Osteocyte (in vitro differentiated cells): ENCODE results near the gene CLTCL1. TPM values are rescaled to one million over a fixed set of nuclear protein-coding genes. Genes with fewer than 3 reads are reported as not detected.
A peak's percentile ranks its signal among the peaks of the same experiment; 100 is the strongest.

Experiments used
- DNase-seq: peaks from one replicate; pipeline ENCODE4 v3.0.0; 2021; ENCODE audit warnings: mixed read lengths; ENCODE audit not compliant: unreplicated experiment; ENCODE audit errors: extremely low spot score
- H3K27ac Mint-ChIP-seq: one replicate; pipeline ENCODE4 v1.8.0; 2021; ENCODE audit warnings: mild to moderate bottlenecking, mixed read lengths; ENCODE audit not compliant: unreplicated experiment
- H3K27me3 Mint-ChIP-seq: one replicate; pipeline ENCODE4 v1.8.0; 2021; ENCODE audit warnings: mixed read lengths; ENCODE audit not compliant: unreplicated experiment
- H3K36me3 Mint-ChIP-seq: one replicate; pipeline ENCODE4 v1.8.0; 2021; ENCODE audit warnings: mixed read lengths; ENCODE audit not compliant: unreplicated experiment
- H3K4me1 Mint-ChIP-seq: one replicate; pipeline ENCODE4 v1.8.0; 2021; ENCODE audit warnings: mixed read lengths; ENCODE audit not compliant: unreplicated experiment
- H3K4me3 Mint-ChIP-seq: one replicate; pipeline ENCODE4 v1.8.0; 2021; ENCODE audit warnings: mild to moderate bottlenecking, moderate library complexity, mixed read lengths; ENCODE audit not compliant: unreplicated experiment
- H3K9me3 Mint-ChIP-seq: one replicate; pipeline ENCODE4 v1.8.0; 2021; ENCODE audit warnings: mixed read lengths; ENCODE audit not compliant: unreplicated experiment
- CTCF ChIP-seq: fragments of 200-600 bp; sonication (generic); IDR thresholded peaks from 2 replicates; pipeline ENCODE4 v1.5.0; 2021; ENCODE audit warnings: antibody characterized with exemption, mild to moderate bottlenecking, moderate library complexity
- long read RNA-seq: library from polyadenylated mRNA; unstranded; transcript quantifications from one replicate; pipeline ENCODE4 v2.0.0, GENCODE V29; 2021
- total RNA-seq: library from RNA; stranded (reverse); gene quantifications from 2 replicates; pipeline ENCODE4 v1.2.1, GENCODE V29; 2021

CLTCL1 gene
- 7.9 and 10.1 TPM in 2 replicates for total RNA-seq
- long read RNA-seq, full-length matches to known transcripts, result 1 of 12 reads
- long read RNA-seq, partial matches to known transcripts, result 6 of 12 reads
- long read RNA-seq, other reads (novel, unspliced or antisense), result 5 of 12 reads

GRCh38 chr22:19291580-19292457 is at the start of gene CLTCL1:
TSS of gene CLTCL1 (minus strand) at chr22:19291719. CDS start at chr22:19291641, 78 bp downstream.
- Mint-ChIP-seq H3K27ac (peak within 1 kb of the TSS; percentile 87), H3K9me3 (no peaks in the 10 kb centered on the region), H3K27me3 (no peaks in the 10 kb centered on the region), H3K4me1 (peaks cover 43% of the 10 kb centered on the region), H3K4me3 (peak within 1 kb of the TSS; percentile 90), H3K36me3 (no peaks in the 10 kb centered on the region)
- no peak for TF ChIP-seq CTCF
- DNase-seq, result peak; percentile 95

GRCh38 chr22:19337137-19337536 is 45.6 kb upstream of the CLTCL1 start:
- peaks cover 85% of the 10 kb centered on the region for H3K36me3 Mint-ChIP-seq
- no peaks in the 10 kb centered on the region for H3K27me3 Mint-ChIP-seq
- H3K4me1 Mint-ChIP-seq, result no peaks in the 10 kb centered on the region
- TF ChIP-seq CTCF, result no peak
- peaks cover 49% of the 10 kb centered on the region for H3K9me3 Mint-ChIP-seq
- DNase-seq, result no peak
- H3K27ac Mint-ChIP-seq, result no peak overlapping the region
- H3K4me3 Mint-ChIP-seq, result no peak overlapping the region

- H3K9me3 Mint-ChIP-seq, result peaks cover 49% of the 10 kb centered on the region
- no peak overlapping the region for H3K4me3 Mint-ChIP-seq
- no peak for TF ChIP-seq CTCF
- no peak for DNase-seq
- peaks cover 85% of the 10 kb centered on the region for H3K36me3 Mint-ChIP-seq
- no peaks in the 10 kb centered on the region for H3K4me1 Mint-ChIP-seq
- no peaks in the 10 kb centered on the region for H3K27me3 Mint-ChIP-seq
- no peak overlapping the region for H3K27ac Mint-ChIP-seq
Measured at GRCh38 chr22:19336133-19337075, 44.9 kb upstream of the CLTCL1 start.

- no peaks in the 10 kb centered on the region for H3K27me3 Mint-ChIP-seq
- peaks cover 24% of the 10 kb centered on the region for H3K9me3 Mint-ChIP-seq
- TF ChIP-seq CTCF, result no peak
- no peak for DNase-seq
- H3K36me3 Mint-ChIP-seq, result peaks cover 77% of the 10 kb centered on the region
- no peak overlapping the region for H3K27ac Mint-ChIP-seq
- no peak overlapping the region for H3K4me3 Mint-ChIP-seq
- H3K4me1 Mint-ChIP-seq, result no peaks in the 10 kb centered on the region
Measured at GRCh38 chr22:19331975-19332374, 40.5 kb upstream of the CLTCL1 start.
